CD4-positive, CD25-positive, alpha-beta regulatory T cell (primary cell): ENCODE results near the gene MKI67. TPM values are rescaled to one million over a fixed set of nuclear protein-coding genes. Genes with fewer than 3 reads are reported as not detected.

Experiments
- ATAC-seq, 2 donors: fragments of 150-1000 bp; cut with Tn5 transposase; one replicate each; pipeline ENCODE4 v1.10.0; 2021; ENCODE audit warnings: low read depth in 2 of 2, moderate number of reproducible peaks in 2 of 2, moderate library complexity in 1 of 2
- DNase-seq, 3 donors: peaks; one replicate each; pipeline versions ENCODE4 v3.0.0 to v3.0.0-alpha.2; 2012 to 2022; ENCODE audit warnings: mixed read lengths in 1 of 3
- H3K27ac ChIP-seq: one replicate; pipeline ENCODE4 v1.7.0; 2013; ENCODE audit warnings: mild to moderate bottlenecking, low read length; ENCODE audit not compliant: insufficient read depth, poor library complexity, severe bottlenecking
- H3K27me3 ChIP-seq: one replicate; pipeline ENCODE4 v1.7.0; 2013; ENCODE audit warnings: low read length; ENCODE audit not compliant: control insufficient read depth, insufficient read depth
- H3K36me3 ChIP-seq: one replicate; pipeline ENCODE4 v1.7.0; 2013; ENCODE audit warnings: mild to moderate bottlenecking, low read length, moderate library complexity; ENCODE audit not compliant: control insufficient read depth, insufficient read depth
- H3K4me1 ChIP-seq: 2 replicates; pipeline ENCODE4 v1.7.0; 2013; ENCODE audit warnings: mild to moderate bottlenecking, low read length; ENCODE audit not compliant: insufficient read depth, control insufficient read depth, poor library complexity, severe bottlenecking
- H3K4me3 ChIP-seq: one replicate; pipeline ENCODE4 v1.7.0; 2013; ENCODE audit warnings: low read depth, mild to moderate bottlenecking, low read length, moderate library complexity
- H3K9me3 ChIP-seq, 2 experiments: 1 replicate in 1 of 2; 2 replicates in 1 of 2; pipeline ENCODE4 v1.7.0; 2013; ENCODE audit warnings: low read length in 2 of 2, mild to moderate bottlenecking in 1 of 2, moderate library complexity in 1 of 2; ENCODE audit not compliant: control insufficient read depth in 2 of 2
- H3K27ac Mint-ChIP-seq, 3 donors: one replicate each; pipeline ENCODE4 v1.8.0; 2020 to 2022; ENCODE audit warnings: mild to moderate bottlenecking in 3 of 3, mixed read lengths in 3 of 3, moderate library complexity in 2 of 3
- H3K27me3 Mint-ChIP-seq: one replicate; pipeline ENCODE4 v1.8.0; 2022; ENCODE audit warnings: mild to moderate bottlenecking, mixed read lengths
- H3K36me3 Mint-ChIP-seq: one replicate; pipeline ENCODE4 v1.8.0; 2020; ENCODE audit warnings: mixed read lengths
- H3K4me1 Mint-ChIP-seq, 4 donors: one replicate each; pipeline ENCODE4 v1.8.0; 2020 to 2022; ENCODE audit warnings: mixed read lengths in 4 of 4, mild to moderate bottlenecking in 1 of 4
- H3K4me3 Mint-ChIP-seq, 4 donors: one replicate each; pipeline ENCODE4 v1.8.0; 2020 to 2022; ENCODE audit warnings: mild to moderate bottlenecking in 4 of 4, mixed read lengths in 4 of 4, moderate library complexity in 3 of 4
- H3K9me3 Mint-ChIP-seq, 7 donors: one replicate each; pipeline ENCODE4 v1.8.0; 2020 to 2022; ENCODE audit warnings: mixed read lengths in 7 of 7, mild to moderate bottlenecking in 3 of 7, moderate library complexity in 2 of 7
- polyA plus RNA-seq, 4 donors: library from polyadenylated mRNA; unstranded; fragments of 300-500 nt; fragmentation: Illumina TruSeq; gene quantifications; one replicate each; pipeline ENCODE4 v1.2.3, GENCODE V29; 2021
- total RNA-seq: library from RNA; stranded (reverse); gene quantifications from one replicate; pipeline ENCODE4 v1.2.3, GENCODE V29; 2022

Gene MKI67
- total and polyA plus RNA-seq, 5 donors from 2014 or later = 0.06 to 13.5 (median 0.90) TPM

- Histone ChIP-seq H3K4me1 (peaks cover 5% of the 10 kb centered on the region), H3K4me3 (no peak overlapping the region), H3K27me3 (no peaks in the 10 kb centered on the region), H3K27ac (no peak overlapping the region), H3K9me3 (no peaks in the 10 kb centered on the region), H3K36me3 (peaks cover 87% of the 10 kb centered on the region)
- Mint-ChIP-seq H3K27me3 (no peaks in the 10 kb centered on the region), H3K4me1 (peaks cover 12 to 24% (median 16%) of the 10 kb centered on the region in 4 donors), H3K4me3 (no peak overlapping the region), H3K9me3 (no peaks in the 10 kb centered on the region), H3K36me3 (peaks cover 60% of the 10 kb centered on the region), H3K27ac (peak overlapping the region in 1 of 3 donors; percentile 89)
- no peak for DNase-seq
- ATAC-seq = no peak
These were observed 54.8 kb downstream of the MKI67 start for GRCh38 chr10:128071417-128071782.

DNA sequence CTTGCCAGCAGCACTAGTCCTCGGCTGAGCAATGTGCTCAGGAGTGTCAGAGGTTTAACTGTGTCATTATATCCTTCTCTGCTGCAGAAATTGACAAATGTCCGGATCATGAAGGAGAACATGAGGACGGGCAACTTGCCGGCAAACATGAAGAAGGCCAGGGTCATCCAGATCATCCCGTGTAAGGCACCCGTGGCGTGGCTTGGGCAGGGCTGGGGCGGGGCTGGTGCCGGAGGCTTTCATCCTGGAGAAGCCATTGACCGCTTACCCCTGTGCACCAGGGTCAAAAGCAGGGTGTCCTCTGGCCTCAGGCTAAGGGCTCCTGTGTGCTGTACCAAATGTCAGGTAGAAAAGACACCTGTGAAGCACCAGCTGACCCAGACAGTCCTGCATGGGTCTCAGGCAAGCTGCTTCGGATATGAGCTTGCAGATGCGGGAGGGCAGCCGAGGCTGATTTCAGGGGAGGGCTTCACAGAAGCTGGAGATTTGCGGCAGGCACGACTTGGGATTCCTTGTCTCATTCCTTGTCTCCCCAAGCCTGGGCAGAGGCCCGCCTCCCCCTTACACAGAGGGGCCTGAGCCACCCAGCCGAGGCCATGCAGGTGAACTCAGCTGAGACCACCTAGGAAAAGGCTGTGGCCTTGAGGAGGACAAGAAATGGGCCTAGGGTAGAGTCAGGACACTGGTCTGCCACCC, 55.4 kb downstream of the MKI67 start:
- Mint-ChIP-seq H3K27ac (peak overlapping the region in 1 of 3 donors; percentile 89), H3K9me3 (no peaks in the 10 kb centered on the region), H3K36me3 (peaks cover 60% of the 10 kb centered on the region), H3K27me3 (no peaks in the 10 kb centered on the region), H3K4me3 (no peak overlapping the region), H3K4me1 (peaks cover 13 to 28% (median 17%) of the 10 kb centered on the region in 4 donors)
- no peak overlapping the region for H3K27ac ChIP-seq
- peaks cover 5% of the 10 kb centered on the region for H3K4me1 ChIP-seq
- ATAC-seq = no peak
- DNase-seq = no peak
- no peaks in the 10 kb centered on the region for H3K9me3 ChIP-seq
- peaks cover 87% of the 10 kb centered on the region for H3K36me3 ChIP-seq
- no peak overlapping the region for H3K4me3 ChIP-seq
- no peaks in the 10 kb centered on the region for H3K27me3 ChIP-seq

- H3K27me3 ChIP-seq = no peaks in the 10 kb centered on the region
- H3K4me3 ChIP-seq = no peak overlapping the region
- ATAC-seq (no peak), DNase-seq (no peak)
- H3K36me3 ChIP-seq = peaks cover 84% of the 10 kb centered on the region
- H3K9me3 ChIP-seq = no peaks in the 10 kb centered on the region
- Mint-ChIP-seq H3K36me3 (peaks cover 61% of the 10 kb centered on the region), H3K4me1 (peaks cover 17 to 35% (median 24%) of the 10 kb centered on the region in 4 donors), H3K27me3 (no peaks in the 10 kb centered on the region), H3K4me3 (no peak overlapping the region), H3K27ac (peak overlapping the region in 2 of 3 donors; percentile 20 to 31), H3K9me3 (no peaks in the 10 kb centered on the region)
- no peak overlapping the region for H3K27ac ChIP-seq
- H3K4me1 ChIP-seq = peaks cover 12% of the 10 kb centered on the region
These were observed 56.1 kb downstream of the MKI67 start for GRCh38 chr10:128070161-128070560.

DNA sequence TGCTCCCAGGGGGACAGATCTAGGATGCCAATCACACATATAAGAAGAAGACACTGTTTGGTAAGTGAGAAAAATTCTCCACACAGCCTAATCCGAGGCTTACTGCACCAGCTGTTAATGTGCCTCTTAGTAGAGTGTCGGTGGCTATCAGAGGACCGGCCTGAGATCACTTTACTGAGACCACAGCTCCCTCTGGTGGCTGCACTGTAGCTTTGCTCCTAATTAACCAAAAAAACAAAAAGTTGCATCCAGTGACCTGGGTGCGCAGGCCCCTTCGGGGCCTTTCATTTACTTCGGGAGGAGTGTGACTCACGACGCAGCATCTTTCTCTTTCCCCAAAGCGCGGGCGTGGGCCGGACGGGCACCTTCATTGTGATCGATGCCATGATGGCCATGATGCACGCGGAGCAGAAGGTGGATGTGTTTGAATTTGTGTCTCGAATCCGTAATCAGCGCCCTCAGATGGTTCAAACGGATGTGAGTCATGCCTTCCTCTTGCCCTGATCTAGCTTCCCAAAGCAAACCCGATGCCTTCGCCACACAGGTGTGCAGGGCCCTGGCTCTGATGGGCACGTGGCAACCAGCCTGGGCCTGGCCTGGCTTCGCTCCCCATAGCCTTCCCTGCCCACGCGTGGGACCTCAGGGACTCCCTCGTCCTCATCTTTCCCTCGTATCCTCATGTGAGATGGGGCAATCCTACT, 56.7 kb downstream of the MKI67 start:
- no peaks in the 10 kb centered on the region for H3K9me3 ChIP-seq
- H3K4me1 ChIP-seq = peaks cover 18% of the 10 kb centered on the region
- Mint-ChIP-seq H3K9me3 (no peaks in the 10 kb centered on the region), H3K27ac (peak overlapping the region in 2 of 3 donors; percentile 56 to 78), H3K4me1 (peaks cover 23 to 42% (median 30%) of the 10 kb centered on the region in 4 donors), H3K27me3 (no peaks in the 10 kb centered on the region), H3K36me3 (peaks cover 61% of the 10 kb centered on the region), H3K4me3 (peak overlapping the region in 2 of 4 donors; percentile 34 to 48)
- no peak overlapping the region for H3K27ac ChIP-seq
- no peak overlapping the region for H3K4me3 ChIP-seq
- H3K36me3 ChIP-seq = peaks cover 77% of the 10 kb centered on the region
- peak; percentile 56 to 57 for ATAC-seq
- peak; percentile 67 to 86 (median 80) for DNase-seq
- H3K27me3 ChIP-seq = no peaks in the 10 kb centered on the region

DNA sequence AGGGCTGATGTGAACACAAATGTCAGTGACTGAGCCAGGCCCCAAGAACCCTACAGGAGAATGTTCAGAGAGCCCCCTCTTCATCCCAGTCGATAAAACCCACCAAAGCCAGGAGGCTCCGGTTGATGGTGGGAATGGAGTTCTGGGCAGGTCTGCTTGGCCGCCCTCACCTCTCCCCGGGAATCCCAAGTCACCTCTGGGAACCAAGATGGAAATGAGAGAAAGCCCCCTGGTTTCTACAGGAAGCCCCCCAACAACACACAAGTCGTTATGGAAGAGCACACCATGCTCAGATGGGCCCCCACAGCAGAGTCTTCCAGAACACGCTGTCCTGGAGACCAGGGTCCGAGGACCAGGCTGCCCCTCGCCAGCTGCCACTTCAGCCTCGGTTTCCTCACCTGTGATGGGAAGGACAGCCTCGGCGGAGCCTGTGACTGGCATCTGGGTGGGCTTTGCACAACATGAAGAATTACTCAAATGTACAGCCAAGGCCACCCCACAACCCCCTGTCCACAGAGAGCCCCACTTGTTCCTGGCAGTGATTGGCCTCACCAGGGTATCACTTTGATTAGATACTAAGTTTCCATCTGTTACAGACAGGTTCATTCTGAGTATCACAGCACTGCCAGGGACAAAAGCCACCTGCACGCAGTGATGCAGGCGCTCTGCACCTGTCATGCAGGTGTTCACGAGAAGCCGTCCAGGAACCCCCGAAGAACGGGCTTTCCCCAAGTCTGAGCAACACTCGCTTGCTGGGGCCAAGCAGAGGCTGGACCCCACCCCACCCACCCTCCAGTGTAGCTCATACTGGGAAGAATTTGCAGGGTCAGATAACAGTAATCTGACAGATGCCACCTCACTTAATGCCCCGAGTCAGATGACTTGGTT, 57.6 kb downstream of the MKI67 start:
- H3K27ac ChIP-seq = no peak overlapping the region

DNA sequence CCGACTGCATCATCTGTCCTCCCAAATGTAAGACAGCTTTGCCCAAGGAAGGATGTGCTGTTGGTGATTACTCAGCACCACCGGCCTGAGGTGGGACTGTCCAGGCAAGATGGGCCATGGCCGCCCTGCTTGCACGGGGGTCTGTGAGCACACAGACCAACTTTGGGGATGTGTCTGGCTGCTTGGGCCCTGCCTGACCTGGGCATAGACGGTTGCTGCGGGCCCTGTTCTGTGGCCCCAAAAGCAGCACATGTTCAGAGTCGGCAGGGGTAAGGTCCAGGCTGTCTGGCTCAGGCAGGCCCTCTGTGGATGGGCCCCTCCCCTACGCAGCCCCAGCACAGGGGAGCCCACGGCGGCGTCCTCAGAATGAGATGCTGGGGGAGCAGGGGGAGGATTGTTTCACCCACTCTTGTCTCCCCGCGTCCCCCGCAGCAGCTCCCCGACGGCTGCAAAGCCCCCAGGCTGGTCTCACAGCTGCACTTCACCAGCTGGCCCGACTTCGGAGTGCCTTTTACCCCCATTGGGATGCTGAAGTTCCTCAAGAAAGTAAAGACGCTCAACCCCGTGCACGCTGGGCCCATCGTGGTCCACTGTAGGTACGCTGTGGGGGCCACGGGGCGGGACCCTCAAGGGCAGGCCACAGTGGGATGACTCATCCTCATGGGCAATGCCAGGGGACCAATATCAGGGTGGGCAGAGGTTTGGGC, 58.4 kb downstream of the MKI67 start:
- H3K4me3 ChIP-seq = no peak overlapping the region
- no peaks in the 10 kb centered on the region for H3K27me3 Mint-ChIP-seq
- no peak overlapping the region for H3K27ac ChIP-seq
- peaks cover 62% of the 10 kb centered on the region for H3K36me3 ChIP-seq
- peaks cover 35% of the 10 kb centered on the region for H3K4me1 ChIP-seq
- no peaks in the 10 kb centered on the region for H3K27me3 ChIP-seq
- no peaks in the 10 kb centered on the region for H3K9me3 Mint-ChIP-seq
- no peak for ATAC-seq
- H3K4me1 Mint-ChIP-seq = peaks cover 24 to 52% (median 43%) of the 10 kb centered on the region in 4 donors
- no peak overlapping the region for H3K27ac Mint-ChIP-seq
- H3K36me3 Mint-ChIP-seq = peaks cover 50% of the 10 kb centered on the region
- H3K4me3 Mint-ChIP-seq = peak overlapping the region in 1 of 4 donors; percentile 23
- no peak for DNase-seq
- no peaks in the 10 kb centered on the region for H3K9me3 ChIP-seq

More for the DNA sequence above, 57.6 kb downstream of the MKI67 start:
- Mint-ChIP-seq H3K4me3 (peak overlapping the region in 1 of 4 donors; percentile 34), H3K9me3 (no peaks in the 10 kb centered on the region), H3K27ac (peak overlapping the region in 2 of 3 donors; percentile 56 to 78), H3K4me1 (peaks cover 21 to 48% (median 35%) of the 10 kb centered on the region in 4 donors), H3K36me3 (peaks cover 58% of the 10 kb centered on the region), H3K27me3 (no peaks in the 10 kb centered on the region)
- Histone ChIP-seq H3K4me3 (no peak overlapping the region), H3K36me3 (peaks cover 70% of the 10 kb centered on the region), H3K4me1 (peaks cover 27% of the 10 kb centered on the region), H3K9me3 (no peaks in the 10 kb centered on the region), H3K27me3 (no peaks in the 10 kb centered on the region)
- ATAC-seq = no peak
- DNase-seq = no peak

- no peak for ATAC-seq
- peaks cover 30 to 62% (median 52%) of the 10 kb centered on the region in 4 donors for H3K4me1 Mint-ChIP-seq
- H3K4me3 Mint-ChIP-seq = peak overlapping the region in 2 of 4 donors; percentile 23 to 52
- H3K36me3 Mint-ChIP-seq = peaks cover 47% of the 10 kb centered on the region
- H3K4me3 ChIP-seq = no peak overlapping the region
- peaks cover 56% of the 10 kb centered on the region for H3K36me3 ChIP-seq
- H3K9me3 ChIP-seq = no peaks in the 10 kb centered on the region
- H3K27ac Mint-ChIP-seq = peak overlapping the region in 2 of 3 donors; percentile 81 to 92
- no peaks in the 10 kb centered on the region for H3K27me3 ChIP-seq
- no peak overlapping the region for H3K27ac ChIP-seq
- no peaks in the 10 kb centered on the region for H3K27me3 Mint-ChIP-seq
- no peak for DNase-seq
- H3K4me1 ChIP-seq = peaks cover 44% of the 10 kb centered on the region
- no peaks in the 10 kb centered on the region for H3K9me3 Mint-ChIP-seq
These were observed 59.3 kb downstream of the MKI67 start for GRCh38 chr10:128066870-128067382.
